ENCODE results near the gene CAMTA1.

CAMTA1 gene

GRCh38 chr1:7632176-7632575, 846.9 kb downstream of the CAMTA1 start:
- no peak for DNase-seq (ENCODE audit: low read depth, low spot score)

DNA sequence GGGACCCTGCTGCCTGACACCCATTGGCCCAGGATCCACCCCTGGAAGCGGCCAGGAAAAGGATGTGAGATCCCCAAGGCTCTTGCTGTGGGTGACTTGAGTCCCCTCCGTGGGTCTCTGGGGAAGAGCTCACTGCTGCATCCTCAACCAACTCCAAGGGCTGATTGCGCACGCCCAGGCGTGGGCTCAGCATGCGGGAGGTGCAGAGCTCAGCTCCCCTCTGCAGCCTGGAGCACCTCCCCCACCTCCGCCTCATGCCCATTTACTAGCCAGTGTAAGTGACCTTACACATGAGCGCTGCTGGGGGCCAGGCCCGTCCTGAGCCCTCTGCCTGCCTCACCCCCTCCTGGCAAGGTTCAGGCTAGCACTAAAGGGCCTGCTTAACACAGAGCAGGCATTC, 847.4 kb downstream of the CAMTA1 start:
- DNase-seq (ENCODE audit: low read depth, low spot score): no peak

- DNase-seq (ENCODE audit: low read depth, low spot score): no peak
Measured at GRCh38 chr1:7633506-7634245, 848.4 kb downstream of the CAMTA1 start.

DNA sequence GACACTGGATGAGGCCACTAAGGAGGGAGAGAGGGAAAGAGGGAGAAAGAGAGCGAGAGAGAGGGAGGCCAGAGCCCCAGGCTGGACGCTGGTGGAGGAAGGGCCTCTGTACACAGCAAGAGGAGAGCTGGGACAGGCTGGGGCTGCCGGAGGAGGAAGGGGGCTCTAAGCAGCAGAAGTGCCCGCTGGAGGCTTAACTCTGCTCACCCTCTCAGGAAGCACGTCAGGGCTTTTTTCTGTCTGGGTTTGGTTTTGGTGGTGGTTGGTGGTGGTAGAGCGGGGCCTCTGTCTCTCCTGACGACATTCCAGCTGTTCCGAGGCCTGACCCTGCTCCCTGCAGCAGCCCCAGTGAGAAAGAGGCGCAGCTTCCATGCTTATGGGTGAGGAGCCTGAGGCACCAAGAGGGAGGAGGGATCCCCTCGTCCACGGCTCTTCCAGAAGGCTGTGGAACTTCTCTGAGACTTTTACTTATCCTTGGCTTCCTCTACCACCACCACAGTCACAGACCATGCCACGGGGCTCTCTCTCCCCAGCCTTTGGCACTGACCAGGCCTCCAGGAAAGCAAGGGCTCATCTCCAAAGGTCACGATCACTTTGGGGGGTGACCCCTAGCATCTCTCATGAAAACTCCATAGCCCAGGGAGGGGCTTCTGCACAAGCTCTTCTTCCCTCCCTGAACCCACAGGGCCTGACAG, 849.4 kb downstream of the CAMTA1 start:
- DNase-seq (ENCODE audit: low read depth, low spot score): no peak

- DNase-seq (ENCODE audit: low read depth, low spot score): no peak
Measured at GRCh38 chr1:7636795-7637526, 851.7 kb downstream of the CAMTA1 start.

- no peak for DNase-seq (ENCODE audit: low read depth, low spot score)
Measured at GRCh38 chr1:7638078-7638477, 852.8 kb downstream of the CAMTA1 start.

DNA sequence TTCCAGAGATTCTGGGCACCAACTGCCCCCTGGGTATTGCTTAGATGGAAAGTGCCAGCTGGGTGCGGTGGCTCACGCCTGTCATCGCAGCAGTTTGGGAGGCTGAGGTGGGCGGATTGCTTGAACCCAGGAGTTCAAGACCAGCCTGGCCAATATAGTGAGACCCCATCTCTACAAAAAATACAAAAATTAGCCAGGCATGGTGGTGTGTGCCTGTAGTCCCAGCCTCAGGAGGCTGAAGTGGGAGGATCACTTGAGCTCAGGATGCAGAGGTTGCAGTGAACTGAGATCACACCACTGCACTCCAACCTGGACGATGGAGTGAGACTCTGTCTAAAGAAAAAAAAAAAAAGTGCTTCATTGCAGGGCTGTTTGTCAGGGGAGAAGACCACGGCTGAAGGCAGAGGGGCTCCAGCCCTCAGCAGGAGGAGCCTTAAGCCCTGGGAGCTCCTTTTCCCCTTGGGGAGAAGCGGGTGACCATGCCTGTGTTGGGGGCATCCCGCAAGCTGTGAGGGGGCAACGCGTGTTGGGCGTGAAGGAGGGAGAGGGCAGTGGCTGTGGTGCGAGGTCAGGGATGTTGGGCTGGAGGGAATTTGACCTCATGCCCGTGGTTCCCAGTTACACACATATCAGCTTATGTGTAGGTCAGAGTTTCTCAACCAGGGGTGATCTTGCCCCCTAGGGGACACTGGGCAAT, 854.3 kb downstream of the CAMTA1 start:
- no peak for DNase-seq (ENCODE audit: low read depth, low spot score)

DNA sequence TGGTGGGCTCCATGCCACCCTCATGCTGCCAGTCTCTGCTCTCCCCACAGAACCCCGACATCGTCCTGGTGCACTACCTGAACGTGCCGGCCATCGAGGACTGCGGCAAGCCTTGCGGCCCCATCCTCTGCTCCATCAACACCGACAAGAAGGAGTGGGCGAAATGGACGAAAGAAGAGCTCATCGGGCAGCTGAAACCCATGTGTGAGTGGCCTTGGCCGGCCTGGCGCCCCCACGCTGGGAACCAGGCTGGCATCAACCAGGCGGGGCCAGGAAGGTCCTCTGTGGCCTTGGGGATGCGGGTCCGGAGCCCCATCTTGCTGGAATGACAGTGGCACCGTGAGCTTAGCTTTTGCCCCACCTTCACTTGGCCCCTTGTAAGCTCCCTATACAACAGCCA, 855.1 kb downstream of the CAMTA1 start:
- no peak for DNase-seq (ENCODE audit: low read depth, low spot score)

DNA sequence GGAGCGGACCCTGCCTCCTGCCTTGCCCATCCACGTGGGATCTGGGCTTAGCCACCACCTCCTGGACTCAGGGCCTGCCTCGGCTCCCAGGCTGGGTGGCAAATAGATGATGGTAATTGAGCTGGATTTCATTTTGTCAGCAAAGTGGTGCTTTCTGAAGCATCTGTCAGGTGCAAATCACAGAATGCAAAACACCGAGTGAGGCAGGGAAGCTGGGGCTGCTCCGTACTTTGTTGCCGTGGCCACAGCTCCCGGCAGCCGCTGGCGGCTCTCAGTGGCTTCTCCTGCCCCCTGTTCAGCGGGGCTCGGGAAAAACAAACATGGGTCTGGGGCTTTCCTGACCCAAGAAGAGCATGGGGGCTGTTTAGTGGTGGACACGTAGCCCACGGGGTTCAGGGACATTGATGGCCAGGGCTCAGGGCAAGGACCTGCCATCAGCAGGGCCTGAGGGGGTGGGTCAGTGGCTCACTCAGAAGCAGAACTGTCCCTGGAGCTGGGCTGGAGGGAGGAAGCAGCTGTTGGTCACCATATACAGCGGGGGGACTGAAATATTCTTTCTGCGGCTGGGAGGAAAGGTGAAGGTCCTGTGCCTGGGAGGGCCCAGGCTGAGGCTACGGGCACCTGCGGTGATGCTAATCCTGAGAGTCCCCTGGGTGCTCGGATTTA, 855.8 kb downstream of the CAMTA1 start:
- no peak for DNase-seq (ENCODE audit: low read depth, low spot score)

DNA sequence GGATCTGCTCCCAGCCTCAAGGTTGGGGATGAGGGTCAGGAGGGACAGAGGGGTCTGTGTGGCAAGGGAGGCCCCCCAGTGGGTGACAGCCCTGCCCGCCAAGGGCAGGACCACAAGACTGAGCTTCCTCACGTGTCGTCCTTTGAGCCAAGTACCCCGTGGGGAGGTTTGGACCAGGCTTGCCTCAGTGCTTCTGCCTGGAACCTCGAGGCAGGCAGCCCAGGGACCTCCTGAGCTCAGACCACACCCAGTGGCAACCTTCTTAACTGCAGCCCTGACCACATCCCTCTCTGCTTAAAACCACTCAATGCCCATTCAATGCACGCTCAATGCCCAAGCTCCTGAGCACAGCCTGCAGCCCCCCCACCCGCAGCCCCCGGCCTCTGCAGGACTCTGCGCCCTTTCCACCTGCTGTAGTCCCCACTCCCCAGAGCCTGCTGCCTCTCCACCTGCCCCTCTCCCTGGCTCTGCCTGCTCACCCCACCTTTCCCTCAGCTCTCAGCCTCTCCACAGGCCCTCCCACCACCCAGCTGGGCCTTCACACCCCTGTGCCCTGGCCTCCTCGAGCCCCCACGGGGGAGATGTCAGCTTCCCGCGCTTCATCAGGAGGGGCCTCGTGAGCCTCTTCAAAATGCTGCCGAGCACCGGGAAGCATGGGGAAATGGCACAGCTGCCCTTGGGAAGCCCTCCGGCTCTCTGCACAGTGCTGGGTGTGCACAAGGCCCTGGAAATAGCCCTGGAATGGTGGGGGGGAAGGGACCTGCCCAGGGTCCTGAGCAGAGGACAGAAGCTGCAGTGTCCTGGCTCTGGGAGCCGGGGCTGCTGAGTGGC, 856.5 kb downstream of the CAMTA1 start:
- DNase-seq (ENCODE audit: low read depth, low spot score): no peak

DNA sequence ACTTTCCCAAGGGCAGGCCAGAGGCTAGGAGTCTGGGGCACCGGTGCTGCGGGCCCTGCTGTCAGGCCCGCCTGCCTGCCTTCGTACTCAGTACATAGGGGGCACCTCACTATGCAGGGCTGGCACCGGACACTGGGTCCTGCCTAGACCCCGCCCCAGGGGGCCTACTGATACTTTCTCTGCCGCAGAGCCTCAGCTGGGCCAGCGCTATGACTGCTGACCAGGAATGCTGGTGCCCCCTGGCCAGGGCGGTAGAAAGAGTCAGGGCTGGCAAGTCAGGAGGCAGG, 857.1 kb downstream of the CAMTA1 start:
- no peak for DNase-seq (ENCODE audit: low read depth, low spot score)

DNA sequence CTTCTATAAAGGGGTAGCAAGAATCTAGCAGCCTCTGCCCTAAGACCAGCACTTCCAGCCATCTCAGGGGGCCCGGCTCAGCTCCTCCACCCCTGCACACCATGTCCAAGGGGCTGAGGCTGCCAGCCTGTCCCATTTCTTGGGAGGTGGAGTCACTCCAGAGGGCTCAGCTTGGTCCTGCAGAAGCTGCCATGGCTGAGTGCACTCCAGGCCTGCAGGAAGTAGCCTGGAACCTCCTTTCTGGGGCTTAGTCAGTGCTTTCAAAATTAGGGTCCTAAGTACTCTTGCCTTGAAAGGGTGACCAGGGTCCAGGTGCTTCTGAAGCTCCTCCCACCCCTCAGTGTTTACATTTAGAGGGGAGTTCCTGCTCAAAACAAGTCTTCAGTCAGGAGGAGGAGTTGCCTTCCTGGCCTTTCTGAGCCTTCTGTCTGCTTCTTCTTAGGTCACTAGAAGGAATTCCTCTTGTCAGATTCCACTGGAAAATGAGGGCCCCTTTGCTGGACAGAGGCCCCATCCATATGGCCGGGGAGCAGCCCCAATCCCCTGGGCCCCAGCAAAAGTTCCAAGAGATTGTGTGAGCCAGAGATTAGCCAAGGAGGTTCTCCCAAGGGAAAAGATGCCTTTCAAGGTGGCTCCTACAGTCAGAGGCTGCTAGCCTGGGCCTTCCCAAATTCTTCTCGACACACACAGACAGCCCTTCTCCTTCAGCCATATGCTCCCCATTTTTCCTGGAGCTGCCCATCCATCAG, 857.7 kb downstream of the CAMTA1 start:
- no peak for DNase-seq (ENCODE audit: low read depth, low spot score)

- DNase-seq (ENCODE audit: low read depth, low spot score): no peak
Measured at GRCh38 chr1:7643530-7643929, 858.3 kb downstream of the CAMTA1 start.

DNA sequence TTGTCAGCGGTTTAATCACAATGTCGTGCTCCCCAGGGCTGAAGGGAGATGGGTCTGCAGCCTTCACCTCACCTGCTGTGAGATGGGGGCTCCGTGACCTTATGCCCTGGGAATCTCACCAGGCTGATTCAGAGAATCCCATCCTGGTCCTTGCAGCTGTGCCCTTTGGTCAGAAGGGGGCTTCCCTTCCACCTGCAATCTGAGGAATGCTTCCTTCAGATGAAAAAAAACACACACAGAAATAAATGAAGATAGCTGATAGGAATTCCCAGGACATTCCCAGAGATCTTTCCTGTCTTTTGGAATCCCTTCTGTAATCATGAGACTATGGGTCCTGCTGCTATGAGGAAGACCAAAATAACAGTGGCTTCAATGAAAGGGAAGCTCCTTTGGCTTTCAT, 858.8 kb downstream of the CAMTA1 start:
- DNase-seq (ENCODE audit: low read depth, low spot score): no peak

GRCh38 chr1:7644961-7645750, 859.9 kb downstream of the CAMTA1 start:
- no peak for DNase-seq (ENCODE audit: low read depth, low spot score)

DNA sequence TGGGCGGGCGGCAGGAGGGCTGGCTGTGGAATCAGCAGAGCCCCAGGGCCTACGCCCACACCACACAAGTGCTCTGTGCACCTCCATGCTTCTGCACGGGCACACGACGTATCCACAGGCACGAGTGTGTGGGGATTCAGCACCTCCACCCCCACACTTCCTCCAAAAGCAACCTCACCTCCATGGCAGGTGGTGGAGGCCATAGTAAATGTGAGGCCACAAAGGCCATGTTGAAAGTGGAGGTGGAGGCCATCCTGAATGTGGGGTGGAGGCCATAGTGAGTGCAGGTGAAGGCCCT, 860.4 kb downstream of the CAMTA1 start:
- no peak for DNase-seq (ENCODE audit: low read depth, low spot score)

DNA sequence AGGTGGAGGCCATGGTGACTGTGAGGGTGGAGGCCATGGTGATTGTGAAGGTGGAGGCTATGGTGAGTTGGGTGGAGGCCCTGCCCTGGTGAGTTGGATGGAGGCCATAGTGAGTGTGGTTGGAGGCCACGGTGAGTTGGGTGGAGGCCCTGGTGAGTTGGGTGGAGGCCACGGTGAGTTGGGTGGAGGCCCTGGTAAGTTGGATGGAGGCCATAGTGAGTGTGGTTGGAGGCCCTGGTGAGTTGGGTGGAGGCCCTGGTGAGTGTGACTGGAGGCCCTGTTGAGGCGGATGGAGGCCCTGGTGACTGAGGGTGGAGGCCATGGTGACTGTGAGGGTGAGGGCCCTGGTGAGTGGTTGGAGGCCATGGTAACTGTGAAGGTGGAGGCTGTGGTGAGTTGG, 860.9 kb downstream of the CAMTA1 start:
- no peak for DNase-seq (ENCODE audit: low read depth, low spot score)

DNA sequence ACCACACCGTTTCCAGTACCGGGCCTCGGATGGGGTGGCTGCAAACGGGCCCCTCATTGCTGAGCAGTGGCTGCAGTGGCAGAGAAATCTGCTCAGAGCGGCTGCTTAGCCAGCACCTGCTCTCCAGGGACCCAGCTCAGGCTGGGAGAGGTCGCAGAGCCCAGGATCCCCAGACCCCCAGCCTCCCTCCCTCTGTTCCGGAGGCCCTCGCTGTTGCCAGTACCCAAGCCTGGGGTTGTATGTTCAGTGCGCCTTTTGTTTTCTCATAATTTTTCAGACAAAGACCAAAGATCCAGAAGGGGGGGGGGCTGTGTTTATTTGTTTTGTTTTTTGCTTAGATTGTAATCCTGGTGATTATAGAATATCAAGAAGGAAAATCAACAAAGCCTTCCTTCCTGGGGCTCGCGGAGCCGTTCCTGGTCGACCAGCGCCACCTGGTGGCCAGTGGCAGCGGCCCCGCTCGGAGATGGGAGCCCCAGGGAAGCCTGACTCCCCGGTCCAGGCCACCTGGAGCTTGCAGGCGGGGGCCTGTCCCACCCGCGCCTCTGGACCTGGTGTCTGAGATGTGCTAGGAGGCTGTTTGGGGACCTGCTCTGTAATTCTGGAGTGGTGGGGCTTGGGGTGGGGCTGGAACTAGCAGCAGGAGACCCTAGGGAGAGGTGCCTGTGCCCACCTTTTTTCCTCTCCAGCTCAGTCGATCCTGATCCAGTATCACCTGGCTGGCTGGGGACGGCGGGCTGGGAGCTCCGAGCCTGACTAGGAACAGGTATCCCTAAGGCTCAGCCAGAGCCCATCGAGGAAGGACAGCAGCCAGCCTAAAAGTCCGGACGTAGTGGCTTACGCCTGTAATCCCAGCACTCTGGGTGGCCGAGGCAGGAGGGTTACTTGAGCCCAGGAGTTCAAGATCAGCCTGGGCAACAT, 862.0 kb downstream of the CAMTA1 start:
- DNase-seq (ENCODE audit: low read depth, low spot score): peak; percentile 73
